Endothelial cell of umbilical vein (primary cell): ENCODE results near the gene WBP4.

Source experiments
- MYC ChIP-seq: IDR thresholded peaks from one replicate; pipeline ENCODE4 v1.6.1; 2011; ENCODE audit warnings: mild to moderate bottlenecking, low read depth, low read length
- POLR2A ChIP-seq: IDR thresholded peaks from 2 replicates; pipeline ENCODE4 v1.6.1; 2012; ENCODE audit warnings: low read depth, mild to moderate bottlenecking, control low read depth, low read length
- POLR2AphosphoS5 ChIP-seq: IDR thresholded peaks from 2 replicates; pipeline ENCODE4 v1.6.1; 2012; ENCODE audit warnings: low read depth, mild to moderate bottlenecking, control low read depth, low read length, moderate library complexity; ENCODE audit not compliant: insufficient read depth
- TF ChIP-seq, protein P1 (sequence below), 2 donors: IDR thresholded peaks; 1 replicate in 1 of 2; 2 replicates in 1 of 2; pipeline ENCODE4 v1.5.1; 2011; ENCODE audit warnings: low read length in 2 of 2, mild to moderate bottlenecking in 2 of 2, moderate library complexity in 2 of 2, control low read depth in 1 of 2, inconsistent platforms in 1 of 2, low read depth in 1 of 2; ENCODE audit not compliant: insufficient read depth in 1 of 2; ENCODE audit errors: extremely low read depth in 1 of 2

DNA sequence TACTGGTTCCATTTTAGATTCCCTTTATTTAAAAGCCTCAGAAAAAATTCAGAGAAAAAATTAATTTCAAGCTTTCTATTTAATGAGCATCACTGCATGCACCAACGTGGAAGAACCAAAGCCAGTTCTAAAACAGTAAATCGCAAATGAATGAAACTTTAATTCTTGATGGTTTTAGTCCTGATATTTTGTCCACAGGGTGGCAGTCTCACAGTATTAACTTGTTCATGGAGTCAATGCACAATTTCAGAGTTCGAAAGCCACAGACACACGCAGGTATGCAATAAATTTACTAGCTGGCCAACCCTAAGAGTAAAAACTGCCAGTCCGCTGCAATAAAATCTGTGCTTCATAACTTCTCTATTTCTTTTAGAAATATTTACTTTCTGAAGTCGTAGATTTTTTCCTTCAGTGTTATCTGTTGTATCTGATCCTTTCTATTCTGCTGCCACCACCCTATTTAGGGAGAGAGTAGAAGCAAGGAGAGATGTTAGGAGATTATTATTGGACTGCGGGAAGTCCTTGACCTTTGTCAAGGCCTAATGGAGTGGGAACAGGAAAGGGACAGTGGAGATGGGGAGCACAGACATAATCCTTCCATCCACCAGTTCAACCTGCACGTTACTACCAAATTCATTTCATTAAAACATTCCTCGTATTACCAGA lies 7.0 kb upstream of the WBP4 start:
- TF ChIP-seq POLR2AphosphoS5, result no peak
- TF ChIP-seq POLR2A, result no peak
- no peak for TF ChIP-seq MYC
- TF ChIP-seq, protein P1, sequence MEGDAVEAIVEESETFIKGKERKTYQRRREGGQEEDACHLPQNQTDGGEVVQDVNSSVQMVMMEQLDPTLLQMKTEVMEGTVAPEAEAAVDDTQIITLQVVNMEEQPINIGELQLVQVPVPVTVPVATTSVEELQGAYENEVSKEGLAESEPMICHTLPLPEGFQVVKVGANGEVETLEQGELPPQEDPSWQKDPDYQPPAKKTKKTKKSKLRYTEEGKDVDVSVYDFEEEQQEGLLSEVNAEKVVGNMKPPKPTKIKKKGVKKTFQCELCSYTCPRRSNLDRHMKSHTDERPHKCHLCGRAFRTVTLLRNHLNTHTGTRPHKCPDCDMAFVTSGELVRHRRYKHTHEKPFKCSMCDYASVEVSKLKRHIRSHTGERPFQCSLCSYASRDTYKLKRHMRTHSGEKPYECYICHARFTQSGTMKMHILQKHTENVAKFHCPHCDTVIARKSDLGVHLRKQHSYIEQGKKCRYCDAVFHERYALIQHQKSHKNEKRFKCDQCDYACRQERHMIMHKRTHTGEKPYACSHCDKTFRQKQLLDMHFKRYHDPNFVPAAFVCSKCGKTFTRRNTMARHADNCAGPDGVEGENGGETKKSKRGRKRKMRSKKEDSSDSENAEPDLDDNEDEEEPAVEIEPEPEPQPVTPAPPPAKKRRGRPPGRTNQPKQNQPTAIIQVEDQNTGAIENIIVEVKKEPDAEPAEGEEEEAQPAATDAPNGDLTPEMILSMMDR (IDR thresholded peaks at IDR 0.05; ENCODE audit: extremely low read depth in 1 of 2, insufficient read depth in 1 of 2, low read depth in 1 of 2, low read length in 2 of 2), result peak; percentile 20 to 35
